PC-9 (cell line): ENCODE data around the gene MRPL12. TPM values are rescaled to one million over a fixed set of nuclear protein-coding genes. Genes with fewer than 3 reads are reported as not detected.

Experiments used
- BruUV-seq: library from RNA; stranded (reverse); fragments of 400-500 nt; replicated peaks from 2 replicates; lab custom pipeline; 2021; lab: Mats Ljungman, UMichigan
- CTCF ChIA-PET: fragments of 300-600 bp; sonication (Branson Sonifier 250); formaldehyde crosslinking; loops from one replicate; lab custom pipeline; 2022; ENCODE audit warnings: antibody characterized with exemption; lab: Charles Lee
- POLR2A ChIA-PET: fragments of 300-600 bp; sonication (Branson Sonifier 250); formaldehyde crosslinking; loops from one replicate; lab custom pipeline; 2022; ENCODE audit warnings: antibody characterized with exemption; ENCODE audit not compliant: unreplicated experiment; lab: Charles Lee
- DNase-seq, 2 experiments: peaks; one replicate each; pipeline versions ENCODE4 v3.0.0 to v3.0.0-alpha.2; 2015 to 2022; ENCODE audit warnings: mixed read lengths in 1 of 2
- H2AFZ ChIP-seq: fragments of 200-600 bp; sonication (generic); 2 replicates; pipeline ENCODE4 v1.8.1; 2017; ENCODE audit warnings: antibody characterized with exemption
- H3F3A ChIP-seq: fragments of 200-600 bp; sonication (generic); 2 replicates; pipeline ENCODE4 v1.8.1; 2017; ENCODE audit warnings: antibody characterized with exemption, mild to moderate bottlenecking, low read depth; ENCODE audit not compliant: insufficient read depth
- H3K27ac ChIP-seq: fragments of 200-600 bp; sonication (generic); 2 replicates; pipeline ENCODE4 v1.6.1; 2016; ENCODE audit warnings: mixed run types
- H3K27me3 ChIP-seq: fragments of 200-600 bp; sonication (generic); 2 replicates; pipeline ENCODE4 v1.6.1; 2016; ENCODE audit warnings: low read depth, mixed run types; ENCODE audit not compliant: insufficient read depth
- H3K36me3 ChIP-seq: fragments of 200-600 bp; sonication (generic); 2 replicates; pipeline ENCODE4 v1.6.1; 2016; ENCODE audit warnings: low read depth, mixed run types
- H3K4me1 ChIP-seq: fragments of 200-600 bp; sonication (generic); replicated peaks from 2 replicates; pipeline ENCODE4 v1.6.1; 2016; ENCODE audit warnings: mixed run types; ENCODE audit not compliant: insufficient read depth
- H3K4me2 ChIP-seq: fragments of 200-600 bp; sonication (generic); 2 replicates; pipeline ENCODE4 v1.6.1; 2017; ENCODE audit warnings: mixed run types
- H3K4me3 ChIP-seq: fragments of 200-600 bp; sonication (generic); 2 replicates; pipeline ENCODE4 v1.6.1; 2016; ENCODE audit warnings: mixed run types
- H3K79me2 ChIP-seq: fragments of 200-600 bp; sonication (generic); 2 replicates; pipeline ENCODE4 v1.6.1; 2017; ENCODE audit warnings: low read depth, mixed run types
- H3K9me2 ChIP-seq: fragments of 200-600 bp; sonication (generic); 2 replicates; pipeline ENCODE4 v1.8.1; 2017; ENCODE audit warnings: mild to moderate bottlenecking; ENCODE audit not compliant: insufficient read depth
- H3K9me3 ChIP-seq: fragments of 200-600 bp; sonication (generic); 2 replicates; pipeline ENCODE4 v1.8.1; 2016; ENCODE audit warnings: low read depth; ENCODE audit not compliant: insufficient read depth
- H4K20me1 ChIP-seq: fragments of 200-600 bp; sonication (generic); 2 replicates; pipeline ENCODE4 v1.8.1; 2017; ENCODE audit not compliant: insufficient read depth
- EZH2 ChIP-seq: fragments of 200-600 bp; sonication (generic); IDR thresholded peaks from 2 replicates; pipeline ENCODE4 v1.8.0; 2017; ENCODE audit warnings: antibody characterized with exemption, low read depth
- intact Hi-C: fragments of 100-400 bp; cut with micrococcal nuclease; formaldehyde crosslinking; loops from one replicate; pipeline ENCODE4 v1.10.0; 2022; ENCODE audit not compliant: unreplicated experiment
- total RNA-seq: library from RNA; stranded (reverse); gene quantifications from 2 replicates; pipeline ENCODE4 v1.2.3, GENCODE V29; 2021
- TF ChIP-seq, protein P1 (sequence below): fragments of 200-600 bp; sonication (generic); conservative IDR thresholded peaks from 2 replicates; pipeline ENCODE4 v1.6.1; 2017; ENCODE audit warnings: mixed run types, antibody characterized with exemption, mild to moderate bottlenecking, moderate library complexity

The MRPL12 gene
- total RNA-seq, 1 experiment from 2014 or later, result 98.6 TPM

DNA sequence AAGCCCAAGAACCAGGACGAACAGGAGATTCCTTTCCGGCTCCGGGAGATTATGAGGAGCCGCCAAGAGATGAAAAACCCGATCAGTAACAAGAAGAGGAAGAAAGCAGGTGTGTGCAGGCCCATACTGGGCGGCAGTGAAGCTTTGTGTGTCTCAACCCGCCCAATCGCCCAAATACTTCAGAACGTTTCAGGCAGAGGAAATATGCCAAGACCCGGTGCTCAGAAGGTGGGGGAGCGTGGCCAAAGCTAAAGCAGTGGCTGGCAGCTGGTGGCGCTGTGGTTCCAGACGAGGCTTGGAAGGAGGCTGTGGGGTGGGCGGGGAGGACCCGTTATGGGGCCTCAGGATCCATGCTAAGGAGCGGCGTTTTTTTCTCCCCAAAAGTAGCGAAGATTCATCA, 35.4 kb upstream of the MRPL12 start:
- Histone ChIP-seq H3K9me3 (no peaks in the 10 kb centered on the region), H4K20me1 (no peaks in the 10 kb centered on the region), H3K4me1 (peaks cover 10% of the 10 kb centered on the region), H3K4me3 (peak overlapping the region; percentile 86; the same call in 1 of the 2 replicates), H3K27me3 (no peaks in the 10 kb centered on the region), H3K9me2 (no peaks in the 10 kb centered on the region), H3K4me2 (peak overlapping the region; percentile 75), H2AFZ (no peak overlapping the region), H3K27ac (no peak overlapping the region), H3K36me3 (no peaks in the 10 kb centered on the region), H3F3A (peaks cover 10% of the 10 kb centered on the region; the same call in 1 of the 2 replicates), H3K79me2 (peaks cover 42% of the 10 kb centered on the region)
- ChIA-PET POLR2A (interaction anchor here (0.7 kb wide), 2 partner anchors 91 to 245 kb away, joined by 8 to 14 read pairs; no protein-coding TSS in a partner anchor), CTCF (no interaction called here)
- DNase-seq, result no peak
- intact Hi-C loops, result no loop called here
- TF ChIP-seq, protein P1, sequence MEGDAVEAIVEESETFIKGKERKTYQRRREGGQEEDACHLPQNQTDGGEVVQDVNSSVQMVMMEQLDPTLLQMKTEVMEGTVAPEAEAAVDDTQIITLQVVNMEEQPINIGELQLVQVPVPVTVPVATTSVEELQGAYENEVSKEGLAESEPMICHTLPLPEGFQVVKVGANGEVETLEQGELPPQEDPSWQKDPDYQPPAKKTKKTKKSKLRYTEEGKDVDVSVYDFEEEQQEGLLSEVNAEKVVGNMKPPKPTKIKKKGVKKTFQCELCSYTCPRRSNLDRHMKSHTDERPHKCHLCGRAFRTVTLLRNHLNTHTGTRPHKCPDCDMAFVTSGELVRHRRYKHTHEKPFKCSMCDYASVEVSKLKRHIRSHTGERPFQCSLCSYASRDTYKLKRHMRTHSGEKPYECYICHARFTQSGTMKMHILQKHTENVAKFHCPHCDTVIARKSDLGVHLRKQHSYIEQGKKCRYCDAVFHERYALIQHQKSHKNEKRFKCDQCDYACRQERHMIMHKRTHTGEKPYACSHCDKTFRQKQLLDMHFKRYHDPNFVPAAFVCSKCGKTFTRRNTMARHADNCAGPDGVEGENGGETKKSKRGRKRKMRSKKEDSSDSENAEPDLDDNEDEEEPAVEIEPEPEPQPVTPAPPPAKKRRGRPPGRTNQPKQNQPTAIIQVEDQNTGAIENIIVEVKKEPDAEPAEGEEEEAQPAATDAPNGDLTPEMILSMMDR, result no peak
- TF ChIP-seq EZH2, result no peak
- BruUV-seq, result no TSS peak

DNA sequence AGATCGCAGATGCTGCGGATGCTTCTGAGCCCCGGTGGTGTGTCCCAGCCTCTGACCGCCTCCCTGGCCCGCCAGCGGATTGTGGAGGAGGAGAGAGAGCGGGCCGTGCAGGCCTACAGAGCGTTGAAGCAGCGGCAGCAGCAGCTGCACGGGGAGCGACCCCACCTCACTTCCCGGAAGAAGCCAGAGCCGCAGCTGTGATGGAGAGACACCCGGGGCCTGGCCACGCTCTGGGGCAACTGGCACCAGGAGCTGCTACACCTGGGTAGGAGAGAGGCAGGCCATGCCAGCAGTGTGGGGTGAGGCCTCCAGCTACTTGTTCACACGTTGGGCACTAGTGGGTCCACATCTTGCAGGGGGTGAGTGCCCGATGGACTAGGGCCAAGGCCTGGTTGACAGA, 30.7 kb upstream of the MRPL12 start:
- BruUV-seq, result no TSS peak
- TF ChIP-seq EZH2, result no peak
- TF ChIP-seq, protein P1, result no peak
- H3K4me3 ChIP-seq, result no peak overlapping the region
- no peaks in the 10 kb centered on the region for H4K20me1 ChIP-seq
- DNase-seq, result no peak
- H3K27me3 ChIP-seq, result no peaks in the 10 kb centered on the region
- no peaks in the 10 kb centered on the region for H3K9me2 ChIP-seq
- ChIA-PET CTCF (no interaction called here), POLR2A (interaction anchor here (0.7 kb wide), 1 partner anchor 155 kb away, joined by 4 read pairs; no protein-coding TSS in a partner anchor)
- intact Hi-C loops, result no loop called here
- no peaks in the 10 kb centered on the region for H3K9me3 ChIP-seq
- H3K79me2 ChIP-seq, result peaks cover 18% of the 10 kb centered on the region
- no peak overlapping the region for H3K4me2 ChIP-seq
- H3K36me3 ChIP-seq, result no peaks in the 10 kb centered on the region
- no peak overlapping the region for H2AFZ ChIP-seq
- no peaks in the 10 kb centered on the region for H3K4me1 ChIP-seq
- no peak overlapping the region for H3K27ac ChIP-seq
- H3F3A ChIP-seq, result peaks cover 12% of the 10 kb centered on the region; the same call in 1 of the 2 replicates

DNA sequence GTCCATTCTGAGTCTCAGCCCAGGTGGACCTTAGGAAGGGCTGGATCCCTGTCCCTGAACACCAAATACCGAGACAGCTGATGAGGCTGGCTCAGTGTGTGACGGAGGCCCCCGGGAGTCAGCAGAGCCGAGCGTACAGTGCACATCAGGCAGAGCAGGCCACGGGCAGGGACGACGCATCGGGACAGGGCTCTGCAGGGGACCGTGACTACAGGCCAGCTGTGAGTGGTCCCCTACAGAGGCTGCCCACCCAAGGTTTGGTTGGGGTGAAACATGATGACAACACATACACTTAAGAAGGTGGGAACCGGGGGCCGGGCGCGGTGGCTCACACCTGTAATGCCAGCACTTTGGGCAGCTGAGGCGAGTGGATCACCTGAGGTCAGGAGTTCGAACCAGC, 30.2 kb upstream of the MRPL12 start:
- POLR2A ChIA-PET, result interaction anchor here (0.7 kb wide), 1 partner anchor 155 kb away, joined by 4 read pairs; no protein-coding TSS in a partner anchor
- Histone ChIP-seq H4K20me1 (no peaks in the 10 kb centered on the region), H2AFZ (no peak overlapping the region), H3K4me1 (no peaks in the 10 kb centered on the region), H3K9me3 (no peaks in the 10 kb centered on the region), H3K27me3 (no peaks in the 10 kb centered on the region), H3K4me3 (no peak overlapping the region), H3F3A (peaks cover 12% of the 10 kb centered on the region; the same call in 1 of the 2 replicates), H3K36me3 (no peaks in the 10 kb centered on the region), H3K27ac (no peak overlapping the region), H3K79me2 (peaks cover 14% of the 10 kb centered on the region), H3K9me2 (no peaks in the 10 kb centered on the region), H3K4me2 (no peak overlapping the region)
- TF ChIP-seq, protein P1, result no peak
- TF ChIP-seq EZH2, result no peak
- intact Hi-C loops, result no loop called here
- DNase-seq, result no peak
- CTCF ChIA-PET, result no interaction called here
- no TSS peak for BruUV-seq
